WTC11 (cell line): Measurements from ENCODE around the gene FHOD3. TPM values are rescaled to one million over a fixed set of nuclear protein-coding genes. Genes with fewer than 3 reads are reported as not detected.

Experiments used
- ATAC-seq: fragments of 200-7000 bp; cut with Tn5 transposase; 2 replicates; pipeline ENCODE4 v1.10.0; 2021; ENCODE audit warnings: mild to moderate bottlenecking, moderate library complexity
- CTCF ChIA-PET: fragments of 300-600 bp; sonication (Branson Sonifier 250); formaldehyde crosslinking; loops from one replicate; lab custom pipeline; 2021; ENCODE audit warnings: antibody characterized with exemption; lab: Charles Lee
- POLR2A ChIA-PET: fragments of 350-600 bp; sonication (Branson Sonifier 250); formaldehyde crosslinking; loops from one replicate; lab custom pipeline; 2021; ENCODE audit warnings: antibody characterized with exemption; lab: Charles Lee
- DNase-seq: peaks from one replicate; pipeline ENCODE4 v3.0.0; 2021; ENCODE audit warnings: low spot score
- H3K27ac Mint-ChIP-seq: 2 replicates; pipeline ENCODE4 v1.8.0; 2021; ENCODE audit warnings: mixed read lengths
- H3K27me3 Mint-ChIP-seq: 2 replicates; pipeline ENCODE4 v1.8.0; 2021; ENCODE audit warnings: low read depth, mild to moderate bottlenecking, moderate library complexity, mixed read lengths
- H3K36me3 Mint-ChIP-seq: 2 replicates; pipeline ENCODE4 v1.8.0; 2021; ENCODE audit warnings: mixed read lengths
- H3K4me1 Mint-ChIP-seq: 2 replicates; pipeline ENCODE4 v1.8.0; 2022; ENCODE audit warnings: mixed read lengths
- H3K4me3 Mint-ChIP-seq: 2 replicates; pipeline ENCODE4 v1.8.0; 2021; ENCODE audit warnings: mild to moderate bottlenecking, moderate library complexity, mixed read lengths
- H3K9me3 Mint-ChIP-seq: 2 replicates; pipeline ENCODE4 v1.8.0; 2021; ENCODE audit warnings: mixed read lengths
- ATF2 ChIP-seq: sonication (generic); formaldehyde crosslinking; IDR thresholded peaks from 2 replicates; pipeline ENCODE4 v1.8.1; 2022; ENCODE audit warnings: low read depth, missing genetic modification reagents, borderline replicate concordance
- ATF6 ChIP-seq: sonication (generic); formaldehyde crosslinking; IDR thresholded peaks from 2 replicates; pipeline ENCODE4 v1.8.1; 2023; ENCODE audit warnings: mild to moderate bottlenecking, missing genetic modification reagents
- CBFB ChIP-seq: sonication (generic); formaldehyde crosslinking; IDR thresholded peaks from 2 replicates; pipeline ENCODE4 v1.8.1; 2022; ENCODE audit warnings: mild to moderate bottlenecking, low read depth, missing genetic modification reagents
- CREM ChIP-seq: sonication (generic); formaldehyde crosslinking; IDR thresholded peaks from 2 replicates; pipeline ENCODE4 v1.8.1; 2022; ENCODE audit warnings: mild to moderate bottlenecking, missing genetic modification reagents, moderate library complexity
- E2F4 ChIP-seq: sonication (generic); formaldehyde crosslinking; IDR thresholded peaks from 2 replicates; pipeline ENCODE4 v1.8.1; 2022; ENCODE audit warnings: low read depth, mild to moderate bottlenecking, moderate library complexity, missing genetic modification reagents, borderline replicate concordance
- ELF4 ChIP-seq: sonication (generic); formaldehyde crosslinking; IDR thresholded peaks from 2 replicates; pipeline ENCODE4 v1.8.1; 2022; ENCODE audit warnings: low read depth, mild to moderate bottlenecking, moderate library complexity, missing genetic modification reagents
- EMX1 ChIP-seq: fragments of 250-450 bp; sonication (Bioruptor Pico); IDR thresholded peaks from 2 replicates; pipeline ENCODE4 v1.8.0; 2021; ENCODE audit warnings: mild to moderate bottlenecking
- ERG ChIP-seq: fragments of 250-450 bp; sonication (Bioruptor Pico); IDR thresholded peaks from 2 replicates; pipeline ENCODE4 v1.8.0; 2021; ENCODE audit warnings: mild to moderate bottlenecking
- GABPB1 ChIP-seq: sonication (generic); formaldehyde crosslinking; IDR thresholded peaks from 2 replicates; pipeline ENCODE4 v1.8.1; 2023; ENCODE audit warnings: mild to moderate bottlenecking, missing genetic modification reagents
- IRF2 ChIP-seq: sonication (generic); formaldehyde crosslinking; IDR thresholded peaks from 2 replicates; pipeline ENCODE4 v1.8.0; 2022; ENCODE audit warnings: low read depth, missing genetic modification reagents, borderline replicate concordance
- JAZF1 ChIP-seq: fragments of 250-450 bp; sonication (Bioruptor Pico); IDR thresholded peaks from 2 replicates; pipeline ENCODE4 v1.9.0; 2021; ENCODE audit warnings: moderate library complexity, mild to moderate bottlenecking, inconsistent platforms
- NR1H2 ChIP-seq: sonication (generic); formaldehyde crosslinking; IDR thresholded peaks from 2 replicates; pipeline ENCODE4 v1.9.0; 2021; ENCODE audit warnings: mild to moderate bottlenecking, moderate library complexity, missing genetic modification reagents
- STAT6 ChIP-seq: sonication (generic); formaldehyde crosslinking; conservative IDR thresholded peaks from 2 replicates; pipeline ENCODE4 v1.8.1; 2023; ENCODE audit warnings: mild to moderate bottlenecking, low read depth, missing genetic modification reagents, moderate library complexity
- USF1 ChIP-seq: sonication (generic); formaldehyde crosslinking; IDR thresholded peaks from 2 replicates; pipeline ENCODE4 v1.8.0; 2022; ENCODE audit warnings: mild to moderate bottlenecking, missing genetic modification reagents
- ZNF121 ChIP-seq: sonication (generic); formaldehyde crosslinking; IDR thresholded peaks from 2 replicates; pipeline ENCODE4 v1.8.0; 2023; ENCODE audit warnings: missing genetic modification reagents
- ZNF263 ChIP-seq: sonication (generic); formaldehyde crosslinking; IDR thresholded peaks from 2 replicates; pipeline ENCODE4 v1.8.1; 2022; ENCODE audit warnings: low read depth, mild to moderate bottlenecking, moderate library complexity, missing genetic modification reagents
- ZNF317 ChIP-seq: sonication (generic); formaldehyde crosslinking; IDR thresholded peaks from 2 replicates; pipeline ENCODE4 v1.8.1; 2023; ENCODE audit warnings: low read depth, mild to moderate bottlenecking, moderate library complexity, missing genetic modification reagents, borderline replicate concordance
- ZNF396 ChIP-seq: fragments of 250-450 bp; sonication (Bioruptor Pico); IDR thresholded peaks from 2 replicates; pipeline ENCODE4 v1.8.0; 2021; ENCODE audit warnings: mild to moderate bottlenecking, moderate library complexity, borderline replicate concordance
- ZNF416 ChIP-seq: fragments of 250-450 bp; sonication (Bioruptor Pico); IDR thresholded peaks from 2 replicates; pipeline ENCODE4 v1.9.0; 2021; ENCODE audit warnings: mild to moderate bottlenecking, inconsistent platforms
- total RNA-seq: library from RNA; stranded (reverse); gene quantifications from 3 replicates; pipeline ENCODE4 v1.2.3, GENCODE V29; 2021

The FHOD3 gene
- total RNA-seq, 1 experiment from 2014 or later = 3.8 TPM

- DNase-seq = no peak
- Mint-ChIP-seq H3K4me1 (peaks cover 13% of the 10 kb centered on the region), H3K27me3 (peaks cover 27% of the 10 kb centered on the region), H3K4me3 (no peak overlapping the region), H3K9me3 (no peaks in the 10 kb centered on the region), H3K27ac (no peak overlapping the region)
- CTCF ChIA-PET = interaction anchor here (1.2 kb wide), 1 partner anchor 109 kb away, joined by 5 read pairs; no protein-coding TSS in a partner anchor
- TF ChIP-seq ZNF263 (CRISPR knock-in tag) (no peak), ELF4 (no peak), STAT6 (CRISPR knock-in tag) (no peak), E2F4 (CRISPR knock-in tag) (no peak), ZNF396 (CRISPR knock-in tag) (no peak), CBFB (CRISPR knock-in tag) (no peak), CREM (CRISPR knock-in tag) (no peak), ATF2 (no peak), GABPB1 (CRISPR knock-in tag) (no peak)
- TF ChIP-seq, all 79 proteins: peak for 0
- POLR2A ChIA-PET = no interaction called here
- ATAC-seq = 0 out of 2 replicates have a peak, but pooled peaks have one; percentile 35
- H3K36me3 Mint-ChIP-seq = no peaks in the 10 kb centered on the region
Observed at GRCh38 chr18:36303211-36303844, 5.8 kb downstream of the FHOD3 start.

- no peak overlapping the region for H3K27ac Mint-ChIP-seq
- ATAC-seq (no peak), DNase-seq (no peak)
- ChIA-PET CTCF (interaction anchor here (0.8 to 1.3 kb wide), 5 partner anchors 20 to 383 kb away, joined by 3 to 5 read pairs (median 3); no protein-coding TSS in a partner anchor), POLR2A (interaction anchor here (0.6 kb wide), 1 partner anchor 216 kb away, joined by 4 read pairs; no protein-coding TSS in a partner anchor)
- no peaks in the 10 kb centered on the region for H3K36me3 Mint-ChIP-seq
- no peaks in the 10 kb centered on the region for H3K9me3 Mint-ChIP-seq
- TF ChIP-seq USF1 (CRISPR knock-in tag) (no peak), IRF2 (CRISPR knock-in tag) (no peak), ZNF416 (no peak), NR1H2 (CRISPR knock-in tag) (no peak)
- H3K4me3 Mint-ChIP-seq = no peak overlapping the region
- H3K27me3 Mint-ChIP-seq = peaks cover 16% of the 10 kb centered on the region
- H3K4me1 Mint-ChIP-seq = peaks cover 18% of the 10 kb centered on the region
Observed at GRCh38 chr18:36304723-36305122, 7.2 kb downstream of the FHOD3 start.

GRCh38 chr18:36305375-36305774 lies 7.9 kb downstream of the FHOD3 start:
- Mint-ChIP-seq H3K4me1 (peaks cover 22% of the 10 kb centered on the region), H3K27ac (no peak overlapping the region), H3K9me3 (no peaks in the 10 kb centered on the region), H3K4me3 (no peak overlapping the region), H3K27me3 (peaks cover 9% of the 10 kb centered on the region), H3K36me3 (no peaks in the 10 kb centered on the region)
- DNase-seq (no peak), ATAC-seq (no peak)
- ChIA-PET POLR2A (no interaction called here), CTCF (no interaction called here)
- TF ChIP-seq ZNF317 (CRISPR knock-in tag) = no peak
- no peak for TF ChIP-seq EMX1
- no peak for TF ChIP-seq ZNF121 (CRISPR knock-in tag)
- no peak for TF ChIP-seq ATF6
- TF ChIP-seq JAZF1 (CRISPR knock-in tag) = no peak
- no peak for TF ChIP-seq ERG (CRISPR knock-in tag)
